GM18867 (cell line): ENCODE measurements around the gene TMEM132D.

ENCODE experiments used
- ATAC-seq: cut with Tn5 transposase; IDR thresholded peaks from one replicate; pipeline ENCODE4 v1.9.1; 2021; ENCODE audit warnings: mild to moderate bottlenecking, moderate library complexity; ENCODE audit not compliant: unreplicated experiment

The TMEM132D gene

DNA sequence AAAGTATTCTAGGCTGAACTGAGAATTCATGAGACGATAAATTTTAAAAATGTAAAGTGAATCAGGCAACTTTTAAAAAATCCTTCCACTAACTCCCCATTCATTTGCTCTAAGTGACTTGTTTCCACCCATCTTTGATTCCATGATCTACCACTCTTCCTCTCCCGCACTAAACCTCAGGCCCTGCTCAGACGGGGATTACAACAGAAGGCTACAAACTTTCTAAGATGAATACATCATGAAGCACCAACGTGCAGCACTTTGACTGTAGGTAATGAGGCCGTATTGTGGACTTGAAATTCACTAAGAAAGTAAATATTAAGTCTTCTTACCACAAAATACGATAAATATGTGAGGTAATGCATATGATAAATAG is 30.0 kb downstream of the TMEM132D start:
- ATAC-seq, result no peak

DNA sequence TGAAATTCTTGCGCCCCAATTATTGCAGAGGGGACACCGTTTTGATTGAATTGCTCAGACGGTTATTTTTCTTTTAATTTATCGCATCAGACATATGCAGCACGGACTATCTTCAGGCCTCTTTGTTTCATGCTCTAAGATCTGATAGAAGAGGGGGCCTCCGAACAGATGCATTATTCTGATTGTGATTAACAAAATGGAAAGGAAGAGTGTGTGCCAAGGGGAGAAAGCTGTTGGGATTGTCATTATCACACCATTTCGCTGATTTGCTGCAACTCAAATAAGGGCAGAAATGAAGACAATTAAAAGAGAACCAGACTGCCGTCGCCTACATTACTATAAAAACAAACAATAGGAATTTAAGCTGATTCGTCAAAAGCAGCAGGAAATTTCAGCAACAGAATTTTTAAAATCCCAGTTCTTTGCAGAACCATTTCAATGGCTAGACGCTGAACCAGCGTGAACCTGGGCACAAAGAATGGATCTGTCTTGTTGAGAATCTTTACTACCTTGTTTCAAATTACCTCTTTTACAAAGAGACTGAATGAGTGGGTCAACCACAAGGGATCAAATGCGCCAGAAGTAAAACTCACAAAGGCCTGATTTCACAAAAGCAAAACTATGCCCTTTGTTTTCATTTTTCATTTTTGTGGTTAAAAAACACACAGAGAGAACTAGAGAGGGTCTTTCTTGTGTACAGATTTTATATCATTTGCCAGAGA is 30.6 kb downstream of the TMEM132D start:
- no peak for ATAC-seq

DNA sequence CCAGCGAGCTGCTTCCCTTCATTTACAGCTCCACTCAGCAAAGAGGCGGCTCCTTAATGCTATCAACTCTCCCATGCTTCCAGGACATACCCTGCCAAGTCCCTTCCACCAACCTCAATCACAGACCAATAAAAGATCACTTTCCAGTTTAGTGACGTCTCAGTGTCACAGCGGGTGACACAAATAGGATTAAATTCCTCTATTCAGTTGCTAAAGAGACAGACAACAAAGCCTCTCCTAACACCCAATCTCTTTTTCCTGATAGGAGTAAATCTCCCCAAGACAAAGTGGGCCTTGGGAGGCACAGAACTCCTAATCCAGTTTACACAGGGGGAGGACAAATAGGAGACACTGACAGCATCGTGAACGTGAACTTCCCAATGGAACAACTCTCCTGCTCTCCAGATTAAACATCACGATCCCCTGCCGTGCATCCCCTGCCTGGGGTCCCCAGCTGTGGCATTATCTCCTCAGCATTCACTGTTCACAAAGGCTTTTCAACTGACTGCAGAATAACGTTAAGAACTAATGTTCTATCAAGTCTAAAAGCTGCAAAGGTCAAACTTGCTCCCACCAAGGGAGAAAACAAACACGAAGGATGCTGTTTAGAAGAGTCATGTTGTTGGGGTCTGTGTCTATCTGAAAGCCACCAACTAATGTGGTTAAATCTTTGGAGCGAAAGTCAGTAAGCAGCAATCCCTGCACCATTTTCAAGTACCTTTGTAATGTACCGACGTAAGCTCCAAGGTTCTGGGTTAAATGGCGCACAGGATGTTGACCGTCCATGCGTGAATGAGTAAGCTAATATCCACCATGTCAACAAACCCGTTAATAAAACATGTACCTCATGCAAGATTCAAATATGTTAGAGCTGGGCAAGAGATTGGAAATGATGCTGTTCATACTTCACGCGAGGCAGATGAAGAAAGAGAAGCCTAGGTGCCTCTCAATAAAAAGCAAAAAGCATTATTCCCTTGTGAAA is 31.5 kb downstream of the TMEM132D start:
- no peak for ATAC-seq

DNA sequence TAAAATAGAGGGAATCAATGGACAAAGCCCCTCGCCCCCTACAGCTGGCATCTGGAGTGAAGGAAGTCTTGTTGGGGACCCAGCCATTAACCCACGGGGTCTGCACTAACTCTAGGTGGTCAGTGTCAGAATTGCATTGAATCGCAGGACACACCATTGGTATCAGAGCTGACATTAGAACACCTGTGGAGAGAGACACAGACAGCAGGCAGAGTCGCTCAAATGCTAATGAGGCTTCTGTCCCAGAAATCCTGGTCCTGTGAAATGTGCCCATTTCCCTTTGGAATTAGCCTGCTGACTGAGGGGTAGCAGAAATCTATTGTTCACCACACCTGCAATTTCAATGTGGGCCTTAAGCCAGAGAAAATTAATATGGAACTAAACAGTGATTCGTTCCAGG is 33.0 kb downstream of the TMEM132D start:
- no peak for ATAC-seq

DNA sequence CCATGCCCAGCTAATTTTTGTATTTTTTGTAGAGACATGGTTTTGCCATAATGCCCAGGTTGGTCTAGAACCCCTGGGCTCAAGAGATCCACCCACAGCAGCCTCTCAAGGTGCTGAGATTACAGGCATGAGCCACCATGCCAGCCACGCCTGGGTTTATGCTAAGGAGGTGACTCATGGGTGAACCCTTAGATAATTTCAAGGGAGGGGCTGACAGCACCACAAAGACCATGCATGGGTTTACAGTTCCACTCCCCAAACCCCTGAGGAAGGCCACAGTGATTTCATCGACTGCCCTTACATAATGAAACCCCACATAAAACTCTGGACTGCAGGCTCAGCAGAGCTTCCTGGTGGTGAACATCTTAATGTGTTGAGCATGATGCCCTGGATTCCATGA is 33.7 kb downstream of the TMEM132D start:
- ATAC-seq, result no peak

DNA sequence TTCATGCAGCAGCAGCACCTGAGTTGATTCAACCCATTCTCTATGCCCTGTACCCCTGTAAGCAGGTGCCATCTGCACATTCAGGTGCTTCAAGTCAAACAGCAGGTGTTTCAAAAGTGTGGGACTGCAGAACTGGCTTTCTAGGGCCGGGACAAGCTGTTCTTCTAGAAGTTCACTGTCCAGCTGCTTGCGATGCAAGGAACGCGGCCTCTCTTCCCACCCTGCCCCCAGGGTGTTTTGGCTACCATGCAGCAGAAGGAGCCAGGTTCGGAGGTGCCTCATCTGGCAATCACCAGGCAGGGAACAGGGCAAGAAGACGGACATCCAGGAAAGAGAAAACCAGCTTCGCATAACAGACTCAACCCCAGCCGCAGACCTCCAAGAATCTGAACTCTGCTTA is 35.2 kb downstream of the TMEM132D start:
- ATAC-seq, result no peak

DNA sequence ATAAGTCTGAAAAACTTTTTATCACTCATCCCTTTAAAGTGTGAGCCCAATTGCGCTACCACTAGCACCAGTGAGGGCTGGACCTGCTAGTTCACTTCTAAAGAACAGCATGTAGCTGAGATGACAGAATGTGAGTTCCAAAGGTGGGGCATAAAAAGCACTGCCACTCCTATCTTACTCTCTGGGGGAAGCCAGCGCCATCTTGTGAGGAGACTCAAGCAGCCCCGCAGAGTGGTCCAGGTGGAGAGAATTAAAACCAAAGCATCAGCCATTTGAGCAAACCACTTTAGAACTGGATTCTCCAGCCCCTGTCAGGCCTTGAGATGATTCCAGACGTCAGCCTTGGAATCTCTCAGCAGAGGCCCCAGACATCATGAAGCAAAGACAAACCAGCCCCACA is 39.9 kb downstream of the TMEM132D start:
- ATAC-seq, result no peak

DNA sequence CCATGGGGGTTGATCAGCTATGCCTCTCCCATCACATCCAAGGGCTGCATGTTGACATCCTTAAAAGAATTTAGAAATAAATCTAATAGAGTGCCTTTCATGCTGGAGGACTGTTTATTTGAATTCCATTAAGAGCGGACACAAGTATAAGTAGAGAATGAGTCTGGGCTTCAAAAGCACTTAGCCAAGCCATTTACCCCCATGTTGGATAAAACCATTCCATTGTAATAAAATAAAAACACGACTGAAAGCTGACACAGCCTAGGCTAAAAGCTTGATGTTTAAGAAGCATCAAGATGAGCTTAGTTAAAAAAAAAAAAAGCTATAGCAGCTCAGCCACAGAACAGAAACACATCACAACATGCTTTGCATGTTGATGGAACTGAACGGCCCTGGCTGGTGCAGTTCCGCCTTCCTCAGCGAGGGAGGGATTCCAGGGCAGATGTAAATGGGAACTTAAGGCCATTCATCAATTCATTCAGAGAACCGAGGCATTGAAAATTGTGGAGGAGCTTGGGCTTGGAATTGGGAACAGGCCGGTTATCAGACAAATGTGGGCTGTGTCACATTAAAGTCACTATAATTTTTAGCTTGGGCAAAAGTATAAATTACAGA is 41.2 kb downstream of the TMEM132D start:
- no peak for ATAC-seq

DNA sequence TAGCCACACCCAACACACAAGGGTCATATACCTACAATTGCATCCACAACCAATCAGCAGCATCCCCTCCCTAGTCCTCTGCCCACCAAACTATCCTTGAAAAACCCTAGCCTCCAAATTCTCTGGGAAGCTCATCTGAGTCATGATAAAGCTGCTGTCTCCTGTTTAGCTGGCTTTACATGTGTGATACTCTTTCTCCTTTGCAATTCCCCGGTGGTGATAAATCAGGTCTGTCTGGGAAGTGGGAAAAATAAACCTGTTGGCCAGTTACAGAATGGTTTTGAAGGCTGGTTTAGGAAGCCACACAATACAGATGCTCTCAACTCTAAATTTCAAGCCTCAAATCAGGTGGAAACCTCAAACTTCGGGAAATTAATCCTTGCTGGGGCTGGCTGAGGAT is 41.9 kb downstream of the TMEM132D start:
- ATAC-seq, result no peak

DNA sequence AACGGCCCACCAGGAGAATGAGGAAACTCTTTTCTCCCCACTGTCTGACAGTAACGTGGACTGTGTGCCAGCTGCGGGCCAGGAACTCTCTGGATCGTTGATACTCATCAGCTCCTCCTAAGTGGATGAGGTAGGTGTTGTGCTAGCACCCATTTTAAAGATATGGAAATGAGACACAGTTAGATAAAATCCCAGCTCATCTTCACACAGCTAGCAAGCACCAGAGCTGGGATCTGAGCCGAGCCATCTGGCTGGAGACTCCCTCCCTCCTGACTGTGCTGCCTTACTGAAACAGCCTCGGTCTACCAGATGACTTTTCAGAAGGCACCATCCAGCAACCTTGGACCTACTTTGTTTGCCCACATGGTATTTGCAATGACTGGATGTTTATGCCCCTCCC is 49.2 kb downstream of the TMEM132D start:
- no peak for ATAC-seq

DNA sequence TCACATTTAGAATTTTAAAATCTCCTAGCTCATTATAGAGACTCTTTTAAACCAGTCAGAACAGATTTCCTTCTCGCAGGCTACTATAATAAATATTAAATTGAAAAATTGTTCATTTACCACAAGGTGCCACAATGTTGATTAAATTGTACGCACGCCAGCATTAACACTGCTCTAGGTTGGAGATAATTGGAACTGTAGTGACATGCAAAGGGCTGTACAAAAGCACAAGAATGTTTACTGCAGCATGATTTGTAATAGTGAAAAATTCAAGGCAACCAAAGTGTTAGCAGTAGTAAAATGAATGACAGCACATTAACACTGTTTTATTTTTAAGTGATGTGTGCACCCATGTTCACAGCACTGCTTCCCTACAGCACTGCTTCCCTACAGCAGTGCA is 52.5 kb downstream of the TMEM132D start:
- ATAC-seq, result no peak

DNA sequence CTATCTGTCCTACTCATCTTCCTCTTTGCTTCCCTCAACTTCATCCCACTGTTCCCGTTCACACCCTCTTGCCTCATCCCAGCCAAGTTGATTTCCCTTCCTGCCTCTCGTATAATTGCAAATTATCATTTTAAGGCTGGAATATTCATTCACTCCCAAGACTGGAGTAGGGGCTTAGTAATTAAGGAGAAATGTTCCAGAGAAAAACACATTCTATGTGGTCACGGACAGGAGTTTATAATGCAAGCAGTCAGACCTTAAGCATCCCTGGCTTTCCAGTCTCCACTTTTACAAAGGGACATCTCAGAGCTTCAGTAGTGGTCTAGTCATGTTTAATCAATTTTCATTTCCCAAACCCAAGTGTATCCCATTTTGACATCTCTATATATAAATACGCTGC is 54.9 kb downstream of the TMEM132D start:
- no peak for ATAC-seq

DNA sequence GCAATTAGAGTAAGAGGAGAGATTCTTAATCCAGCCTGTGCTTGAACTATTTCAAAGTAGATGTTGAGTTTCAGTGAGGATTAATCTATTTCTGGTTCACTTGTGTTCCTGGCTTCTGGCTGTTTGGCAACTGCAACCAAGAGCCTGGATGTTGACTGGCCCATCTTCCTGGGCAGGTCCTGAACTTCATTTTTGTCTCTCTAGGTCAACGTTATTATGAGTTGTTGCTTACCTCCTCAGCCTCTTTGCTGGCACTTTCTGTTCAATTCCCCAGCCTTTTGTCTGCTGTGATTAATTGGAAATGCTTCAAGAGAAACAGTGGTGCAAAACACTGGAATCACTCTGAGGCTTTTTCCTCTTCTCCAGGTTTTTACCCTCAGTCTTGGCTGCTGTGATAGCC is 56.8 kb downstream of the TMEM132D start:
- ATAC-seq, result no peak

DNA sequence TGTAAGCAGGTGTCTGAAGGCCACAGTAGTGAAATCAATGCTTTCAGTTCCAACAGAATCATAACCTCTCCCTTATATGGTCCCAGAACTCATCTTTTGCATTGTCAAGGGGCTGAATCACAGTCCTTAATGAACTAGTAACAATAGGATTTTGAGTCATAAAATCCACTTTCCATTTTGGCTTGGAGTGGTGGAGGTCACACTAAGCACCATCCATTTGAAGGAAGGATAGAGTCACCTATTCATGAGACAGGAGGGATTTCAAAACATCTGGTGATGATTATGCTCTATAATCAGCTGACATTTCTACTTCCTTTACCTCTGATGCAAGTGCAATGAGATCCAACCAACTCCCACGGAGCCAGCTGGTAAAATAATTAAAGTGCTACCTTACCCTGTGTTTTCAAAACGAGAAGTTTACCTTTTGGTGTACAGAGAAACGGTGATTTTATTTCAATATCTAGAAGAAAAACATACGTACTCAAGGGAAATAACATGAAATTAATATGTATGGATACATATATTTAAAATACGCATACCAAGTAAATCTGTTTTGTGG is 59.1 kb downstream of the TMEM132D start:
- ATAC-seq, result no peak

DNA sequence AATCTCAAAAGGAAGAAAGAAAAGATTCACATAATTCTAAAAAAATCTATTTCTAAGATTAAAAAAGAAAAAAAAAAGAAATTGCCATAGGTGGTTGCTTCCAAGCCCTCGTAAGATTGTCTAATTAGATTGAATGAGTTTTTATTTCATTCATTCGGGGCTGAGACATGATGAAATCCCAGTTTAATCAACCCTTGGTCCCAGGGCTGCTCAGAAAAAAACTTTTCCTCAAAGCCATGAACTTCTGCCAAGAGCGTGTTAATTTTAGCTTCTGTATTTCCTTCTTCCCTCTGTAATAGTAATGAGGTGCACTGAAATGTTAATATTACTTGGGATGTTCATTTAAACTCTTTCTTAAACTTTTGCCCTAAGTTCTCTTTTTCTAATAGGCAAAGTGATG is 62.6 kb downstream of the TMEM132D start:
- ATAC-seq, result no peak

DNA sequence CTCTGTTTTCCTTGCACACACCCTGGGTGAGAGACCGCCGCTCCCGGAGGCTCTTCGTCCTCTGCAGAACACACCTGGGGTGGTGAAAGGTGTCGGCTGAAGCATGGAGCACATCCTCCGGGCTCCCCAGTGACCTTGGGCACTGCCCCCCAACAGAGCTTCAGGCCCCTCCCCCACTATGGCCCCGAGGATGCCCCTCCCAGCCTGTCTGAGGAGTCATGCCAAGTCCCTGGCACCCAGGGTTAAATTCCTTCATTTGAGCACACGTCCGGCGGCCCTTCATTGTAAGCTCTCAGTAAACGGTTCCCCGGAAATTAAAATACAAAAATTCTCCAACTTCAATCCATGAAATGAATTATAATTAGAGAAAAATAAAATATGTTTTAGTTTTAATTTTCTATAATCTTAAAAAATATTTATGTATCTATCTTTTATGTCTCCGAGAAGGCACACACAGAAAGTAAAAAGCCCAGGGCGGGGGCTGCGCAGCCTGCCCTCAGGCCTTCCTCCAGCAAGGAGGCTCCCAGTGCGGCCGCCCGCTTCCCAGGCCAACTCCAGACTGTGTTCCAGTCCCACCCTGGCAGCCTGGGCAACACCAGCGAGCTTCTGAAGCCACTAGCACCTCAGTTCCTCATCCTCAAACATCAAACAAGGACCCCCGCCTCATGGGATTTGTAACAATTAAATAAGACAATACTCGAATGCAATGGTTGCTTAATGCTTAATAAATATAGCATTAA is 63.5 kb downstream of the TMEM132D start:
- ATAC-seq, result no peak

DNA sequence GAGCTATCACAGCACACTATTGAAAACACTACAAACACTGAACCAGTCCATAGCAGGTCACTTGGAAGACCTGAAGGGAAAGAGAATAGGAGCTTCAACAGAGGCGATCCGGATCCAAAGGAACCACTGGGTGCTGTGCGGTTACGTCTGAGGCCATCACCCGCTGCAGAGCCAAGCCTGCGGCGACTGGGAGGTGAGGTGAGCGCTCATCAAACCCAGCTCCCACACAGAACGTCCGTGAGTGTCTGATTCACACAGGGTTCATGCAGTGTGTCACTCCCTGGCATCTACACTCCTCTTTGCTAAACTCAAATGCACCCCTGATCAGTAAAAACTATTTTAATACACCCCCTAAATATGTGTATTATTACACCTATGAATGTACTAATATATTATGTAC is 64.1 kb downstream of the TMEM132D start:
- no peak for ATAC-seq

DNA sequence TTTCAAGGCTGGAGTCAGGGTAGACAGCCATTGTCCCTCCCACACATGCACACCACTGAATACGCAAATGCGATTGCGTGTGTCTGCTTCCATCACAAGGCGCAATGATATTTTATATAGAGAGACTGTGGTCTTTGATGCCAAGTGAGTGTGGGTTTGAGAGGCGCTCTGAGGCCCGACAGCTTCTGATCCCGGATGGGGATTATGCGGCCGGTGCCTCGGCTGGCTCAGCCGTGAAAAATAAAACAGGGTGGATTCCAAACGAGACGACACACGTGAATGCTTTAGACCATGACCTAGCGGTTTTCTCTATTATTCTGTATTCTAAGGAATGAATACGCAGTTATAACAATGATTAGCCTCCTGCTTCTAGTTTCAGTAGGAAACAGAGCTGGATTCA is 72.5 kb downstream of the TMEM132D start:
- no peak for ATAC-seq

DNA sequence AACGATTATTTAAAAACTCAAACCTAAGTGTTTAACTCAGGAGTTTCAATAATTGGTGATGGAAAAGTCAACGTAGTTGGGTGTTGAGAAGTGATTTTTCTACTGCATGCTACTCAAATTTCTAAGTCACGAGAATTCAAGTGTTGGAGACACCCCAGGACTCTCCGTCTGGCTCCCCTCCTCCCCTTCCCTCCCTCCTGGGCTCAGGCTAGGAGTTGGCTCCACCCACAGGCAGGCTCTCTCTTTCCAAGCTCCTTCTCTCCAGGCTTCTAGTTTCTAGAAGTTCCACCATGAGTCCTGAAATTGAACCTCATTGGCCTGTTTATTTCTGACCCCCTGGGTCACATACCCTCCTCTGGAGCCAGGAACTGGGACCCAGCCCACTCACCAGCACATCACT is 73.0 kb downstream of the TMEM132D start:
- no peak for ATAC-seq

DNA sequence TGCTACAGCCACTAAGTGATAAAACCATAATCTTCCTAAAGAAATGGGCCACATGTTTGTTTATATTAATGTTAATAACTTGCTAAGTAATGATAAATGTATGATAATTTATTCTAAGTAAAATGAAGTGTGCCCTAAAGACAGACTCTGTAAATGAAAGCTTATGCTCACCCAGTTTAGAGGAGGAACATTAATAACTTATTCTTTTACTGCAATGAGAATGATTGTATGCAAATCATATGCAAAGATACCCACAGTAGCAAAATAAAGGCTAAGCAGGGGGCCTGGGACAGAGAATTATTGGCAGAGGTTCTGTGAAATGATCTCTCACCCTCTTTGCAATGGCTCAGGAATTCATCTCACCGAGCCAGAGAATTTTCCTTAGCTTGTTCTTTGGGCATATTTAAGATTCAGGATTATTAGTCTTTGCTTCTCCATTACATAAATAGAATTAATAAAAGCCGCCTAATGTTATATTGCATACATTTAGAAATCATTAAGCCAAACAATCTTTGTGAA is 75.9 kb downstream of the TMEM132D start:
- no peak for ATAC-seq
